H1 (cell line): ENCODE data around the gene S1PR2.

Experiments
- CTCF ChIP-seq, 3 experiments: IDR thresholded peaks; 1 replicate in 2 of 3; 2 replicates in 1 of 3; pipeline versions ENCODE4 v1.5.1 to v1.6.1; 2011; ENCODE audit warnings: low read length in 3 of 3, mild to moderate bottlenecking in 3 of 3, inconsistent platforms in 2 of 3, low read depth in 1 of 3, moderate library complexity in 1 of 3; ENCODE audit not compliant: insufficient read depth in 1 of 3; ENCODE audit errors: control extremely low read depth in 1 of 3
- EP300 ChIP-seq, 2 experiments: IDR thresholded peaks; 1 replicate in 1 of 2; 2 replicates in 1 of 2; pipeline ENCODE4 v1.6.1; 2011 to 2012; ENCODE audit warnings: low read depth in 2 of 2, low read length in 2 of 2, mild to moderate bottlenecking in 2 of 2, borderline replicate concordance in 1 of 2, inconsistent platforms in 1 of 2, moderate library complexity in 1 of 2
- POLR2A ChIP-seq, 2 experiments: IDR thresholded peaks; 1 replicate in 1 of 2; 2 replicates in 1 of 2; pipeline ENCODE4 v1.6.1; 2011; ENCODE audit warnings: low read depth in 2 of 2, low read length in 2 of 2, mild to moderate bottlenecking in 2 of 2; ENCODE audit errors: control extremely low read depth in 1 of 2
- SP1 ChIP-seq: IDR thresholded peaks from 2 replicates; pipeline ENCODE4 v1.6.1; 2011; ENCODE audit warnings: low read depth, low read length

- TF ChIP-seq CTCF (IDR thresholded peaks at IDR 0.05; ENCODE audit: control extremely low read depth in 1 of 3, insufficient read depth in 1 of 3, low read depth in 1 of 3, low read length in 3 of 3) (no peak), SP1 (no peak), POLR2A (IDR thresholded peaks at IDR 0.05; ENCODE audit: control extremely low read depth in 1 of 2, low read depth in 2 of 2, low read length in 2 of 2) (no peak), EP300 (IDR thresholded peaks at IDR 0.05; ENCODE audit: borderline replicate concordance in 1 of 2, low read depth in 2 of 2, low read length in 2 of 2) (no peak)
Measured at GRCh38 chr19:10279737-10280442, 48.8 kb upstream of the S1PR2 start.
